ENCODE results near the gene NQO1.

The NQO1 gene

GRCh38 chr16:69703638-69704037 lies 22.7 kb downstream of the NQO1 start:
- no peak for DNase-seq

- DNase-seq = no peak
These were observed 24.5 kb downstream of the NQO1 start for GRCh38 chr16:69701866-69702265.

GRCh38 chr16:69701452-69701851 lies 24.9 kb downstream of the NQO1 start:
- no peak for DNase-seq

GRCh38 chr16:69699915-69700314 lies 26.4 kb downstream of the NQO1 start:
- DNase-seq = no peak

- DNase-seq = no peak
These were observed 28.0 kb downstream of the NQO1 start for GRCh38 chr16:69698404-69698803.

GRCh38 chr16:69693916-69694315 lies 32.4 kb downstream of the NQO1 start:
- DNase-seq = no peak

GRCh38 chr16:69691980-69692911 lies 34.1 kb downstream of the NQO1 start:
- DNase-seq = no peak

GRCh38 chr16:69688589-69688988 lies 37.8 kb downstream of the NQO1 start:
- no peak for DNase-seq

- DNase-seq = no peak
These were observed 46.0 kb downstream of the NQO1 start for GRCh38 chr16:69680358-69680757.

- no peak for DNase-seq
These were observed 53.2 kb downstream of the NQO1 start for GRCh38 chr16:69672998-69673713.

- no peak for DNase-seq
These were observed 53.9 kb downstream of the NQO1 start for GRCh38 chr16:69672315-69672997.

GRCh38 chr16:69669577-69669976 lies 56.8 kb downstream of the NQO1 start:
- DNase-seq = no peak

GRCh38 chr16:69663846-69664245 lies 62.5 kb downstream of the NQO1 start:
- DNase-seq = no peak

- no peak for DNase-seq
These were observed 63.5 kb downstream of the NQO1 start for GRCh38 chr16:69662901-69663300.

- DNase-seq = no peak
These were observed 66.2 kb downstream of the NQO1 start for GRCh38 chr16:69660166-69660565.
